Measurements from ENCODE around the gene SLC6A6. TPM values are rescaled to one million over a fixed set of nuclear protein-coding genes. Genes with fewer than 3 reads are reported as not detected.
A peak's percentile ranks its signal among the peaks of the same experiment; 100 is the strongest.

Gene SLC6A6
- total RNA-seq, 1 donor from 2014 or later = 24.2 TPM

DNA sequence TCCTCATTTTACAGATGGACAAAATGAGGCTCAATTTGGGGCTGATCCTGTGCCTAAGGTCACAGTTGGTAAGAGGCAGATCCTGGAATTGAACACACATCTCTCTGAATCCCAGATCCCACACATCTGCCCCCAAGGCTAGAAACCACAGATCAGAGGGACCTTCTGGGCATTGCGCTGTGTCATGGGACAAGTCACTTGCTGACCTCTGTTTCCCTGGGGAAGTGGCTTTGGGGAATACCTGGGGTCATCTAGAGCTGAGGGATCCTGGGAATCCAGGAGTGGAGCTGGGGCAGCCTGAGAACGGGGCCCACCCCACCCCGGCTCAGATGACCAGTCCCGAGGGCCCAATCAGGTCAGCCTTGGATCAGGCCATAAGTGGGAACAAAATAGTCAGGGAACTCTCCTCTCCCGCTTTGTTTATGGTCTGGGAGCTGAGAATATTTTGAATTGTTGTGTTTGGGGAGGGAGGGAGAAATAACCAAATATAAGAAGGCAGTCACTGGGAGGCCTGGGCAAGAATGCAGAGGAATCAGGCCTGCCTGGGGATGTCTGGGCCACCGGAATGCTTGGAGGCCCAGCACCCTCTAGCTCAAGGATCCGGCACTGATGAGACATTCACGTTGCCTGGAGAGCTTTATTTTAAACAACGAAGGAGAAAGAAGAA is 8.8 kb upstream of the SLC6A6 start:
- no peak overlapping the region for H3K9ac ChIP-seq (ENCODE audit: low read length)
- H3K27me3 Mint-ChIP-seq (ENCODE audit: low read depth, unreplicated experiment) = peaks cover 15% of the 10 kb centered on the region

GRCh38 chr3:14396031-14396692 is 6.2 kb upstream of the SLC6A6 start:
- no peak overlapping the region for H3K9ac ChIP-seq (ENCODE audit: low read length)
- no peak overlapping the region for H3K27ac Mint-ChIP-seq (ENCODE audit: unreplicated experiment)
- H3K9me3 ChIP-seq (ENCODE audit: insufficient read depth, low read depth, low read length) = no peaks in the 10 kb centered on the region
- no peaks in the 10 kb centered on the region for H3K36me3 ChIP-seq (ENCODE audit: insufficient read depth, low read length)
- no peaks in the 10 kb centered on the region for H4K20me1 ChIP-seq (ENCODE audit: insufficient read depth, low read length)
- H3K4me3 ChIP-seq (ENCODE audit: insufficient read depth, low read depth, low read length) = no peak overlapping the region
- no peaks in the 10 kb centered on the region for H3K36me3 Mint-ChIP-seq (ENCODE audit: low read depth, unreplicated experiment)
- H3K27me3 Mint-ChIP-seq (ENCODE audit: low read depth, unreplicated experiment) = peaks cover 19% of the 10 kb centered on the region
- H3K79me2 ChIP-seq (ENCODE audit: insufficient read depth, low read length) = no peaks in the 10 kb centered on the region
- no peak overlapping the region for H3K27ac ChIP-seq (ENCODE audit: low read depth, low read length)
- TF ChIP-seq CTCF (IDR thresholded peaks at IDR 0.05; ENCODE audit: insufficient read depth, low read depth, low read length) (no peak), EZH2 (IDR thresholded peaks at IDR 0.05; ENCODE audit: insufficient read depth, low read length) (no peak)
- FAIRE-seq (no peak), DNase-seq (ENCODE audit: low read depth) (no peak)
- no peaks in the 10 kb centered on the region for H3K27me3 ChIP-seq (ENCODE audit: insufficient read depth, low read length)
- H3K9me3 Mint-ChIP-seq (ENCODE audit: unreplicated experiment) = no peaks in the 10 kb centered on the region
- H3K4me2 ChIP-seq (ENCODE audit: low read length) = no peak overlapping the region
- H3K4me1 Mint-ChIP-seq (ENCODE audit: low read depth, unreplicated experiment) = peaks cover 5% of the 10 kb centered on the region
- no peak overlapping the region for H2AFZ ChIP-seq (ENCODE audit: low read depth, low read length)
- H3K4me1 ChIP-seq (ENCODE audit: insufficient read depth, low read length) = no peaks in the 10 kb centered on the region
- H3K4me3 Mint-ChIP-seq (ENCODE audit: unreplicated experiment) = no peak overlapping the region

More for the DNA sequence above, 8.8 kb upstream of the SLC6A6 start:
- H3K9me3 ChIP-seq (ENCODE audit: insufficient read depth, low read depth, low read length) = no peaks in the 10 kb centered on the region
- Mint-ChIP-seq H3K27ac (ENCODE audit: unreplicated experiment) (peak overlapping the region; percentile 50), H3K9me3 (ENCODE audit: unreplicated experiment) (no peaks in the 10 kb centered on the region), H3K4me1 (ENCODE audit: low read depth, unreplicated experiment) (peaks cover 7% of the 10 kb centered on the region), H3K36me3 (ENCODE audit: low read depth, unreplicated experiment) (no peaks in the 10 kb centered on the region), H3K4me3 (ENCODE audit: unreplicated experiment) (no peak overlapping the region)
- H3K27me3 ChIP-seq (ENCODE audit: insufficient read depth, low read length) = peaks cover 3% of the 10 kb centered on the region
- no peak overlapping the region for H2AFZ ChIP-seq (ENCODE audit: low read depth, low read length)
- H3K4me2 ChIP-seq (ENCODE audit: low read length) = no peak overlapping the region
- H3K36me3 ChIP-seq (ENCODE audit: insufficient read depth, low read length) = no peaks in the 10 kb centered on the region
- no peak overlapping the region for H3K4me3 ChIP-seq (ENCODE audit: insufficient read depth, low read depth, low read length)
- peak; percentile 33 for DNase-seq (ENCODE audit: low read depth)
- peak overlapping the region; percentile 42 for H3K27ac ChIP-seq (ENCODE audit: low read depth, low read length)
- no peaks in the 10 kb centered on the region for H3K4me1 ChIP-seq (ENCODE audit: insufficient read depth, low read length)
- no peaks in the 10 kb centered on the region for H4K20me1 ChIP-seq (ENCODE audit: insufficient read depth, low read length)
- H3K79me2 ChIP-seq (ENCODE audit: insufficient read depth, low read length) = no peaks in the 10 kb centered on the region
- TF ChIP-seq CTCF (IDR thresholded peaks at IDR 0.05; ENCODE audit: insufficient read depth, low read depth, low read length) (no peak), EZH2 (IDR thresholded peaks at IDR 0.05; ENCODE audit: insufficient read depth, low read length) (no peak)
- no peak for FAIRE-seq

- no peak overlapping the region for H3K27ac ChIP-seq (ENCODE audit: low read depth, low read length)
- Mint-ChIP-seq H3K27ac (ENCODE audit: unreplicated experiment) (no peak overlapping the region), H3K4me3 (ENCODE audit: unreplicated experiment) (no peak overlapping the region), H3K36me3 (ENCODE audit: low read depth, unreplicated experiment) (no peaks in the 10 kb centered on the region), H3K27me3 (ENCODE audit: low read depth, unreplicated experiment) (peaks cover 21% of the 10 kb centered on the region), H3K4me1 (ENCODE audit: low read depth, unreplicated experiment) (peaks cover 5% of the 10 kb centered on the region), H3K9me3 (ENCODE audit: unreplicated experiment) (no peaks in the 10 kb centered on the region)
- H3K79me2 ChIP-seq (ENCODE audit: insufficient read depth, low read length) = no peaks in the 10 kb centered on the region
- no peak for TF ChIP-seq CTCF (IDR thresholded peaks at IDR 0.05; ENCODE audit: insufficient read depth, low read depth, low read length)
- TF ChIP-seq EZH2 (IDR thresholded peaks at IDR 0.05; ENCODE audit: insufficient read depth, low read length) = no peak
- no peaks in the 10 kb centered on the region for H4K20me1 ChIP-seq (ENCODE audit: insufficient read depth, low read length)
- no peak for DNase-seq (ENCODE audit: low read depth)
- no peak overlapping the region for H3K9ac ChIP-seq (ENCODE audit: low read length)
- H3K4me3 ChIP-seq (ENCODE audit: insufficient read depth, low read depth, low read length) = no peak overlapping the region
- H3K9me3 ChIP-seq (ENCODE audit: insufficient read depth, low read depth, low read length) = no peaks in the 10 kb centered on the region
- no peak overlapping the region for H2AFZ ChIP-seq (ENCODE audit: low read depth, low read length)
- H3K4me1 ChIP-seq (ENCODE audit: insufficient read depth, low read length) = no peaks in the 10 kb centered on the region
- H3K4me2 ChIP-seq (ENCODE audit: low read length) = no peak overlapping the region
- H3K36me3 ChIP-seq (ENCODE audit: insufficient read depth, low read length) = no peaks in the 10 kb centered on the region
- FAIRE-seq = no peak
- H3K27me3 ChIP-seq (ENCODE audit: insufficient read depth, low read length) = no peaks in the 10 kb centered on the region
These were observed 5.4 kb upstream of the SLC6A6 start for GRCh38 chr3:14397046-14397445.

Measured in astrocyte (in vitro differentiated cells and primary cell).